HepG2 (cell line): Measurements from ENCODE around the gene PSMC2. TPM values are rescaled to one million over a fixed set of nuclear protein-coding genes. Genes with fewer than 3 reads are reported as not detected.
A peak's percentile ranks its signal among the peaks of the same experiment; 100 is the strongest.

Experiments used
- ATF1 ChIP-seq: IDR thresholded peaks from 2 replicates; pipeline ENCODE4 v1.6.1; 2016; ENCODE audit warnings: mild to moderate bottlenecking, control low read depth
- GTF2F1 ChIP-seq: fragments of 150-350 bp; IDR thresholded peaks from 2 replicates; pipeline ENCODE4 v1.6.1; 2014; ENCODE audit warnings: low read length
- HMGA1 ChIP-seq: sonication (generic); formaldehyde crosslinking; conservative IDR thresholded peaks from 2 replicates; pipeline ENCODE4 v1.4.0; 2020; ENCODE audit warnings: missing genetic modification reagents
- REXO4 ChIP-seq: sonication (generic); formaldehyde crosslinking; IDR thresholded peaks from 2 replicates; pipeline ENCODE4 v1.8.0; 2022; ENCODE audit warnings: missing genetic modification reagents, mild to moderate bottlenecking, borderline replicate concordance
- SAP130 ChIP-seq: IDR thresholded peaks from 2 replicates; pipeline ENCODE4 v1.6.1; 2016; ENCODE audit warnings: low read depth
- ZFX ChIP-seq: sonication (generic); formaldehyde crosslinking; IDR thresholded peaks from 2 replicates; pipeline ENCODE4 v1.4.0; 2020; ENCODE audit warnings: mild to moderate bottlenecking, low read depth, missing genetic modification reagents, moderate library complexity
- ZNF180 ChIP-seq: sonication (generic); formaldehyde crosslinking; IDR thresholded peaks from 2 replicates; pipeline ENCODE4 v1.4.0; 2020; ENCODE audit warnings: low read depth, missing genetic modification reagents, borderline replicate concordance
- polyA plus RNA-seq, 8 experiments: library from polyadenylated mRNA; depleted of rRNA in 3 of 8; stranded (reverse) in 7 of 8; unstranded in 1 of 8; fragments of >200 nt; fragmentation: Illumina TruSeq in 4 of 8; extraction: Trizol in 4 of 8; gene quantifications; 2 replicates each; pipeline versions ENCODE4 v1.2.1 to v1.2.3, GENCODE V29; 2011 to 2016; ENCODE audit warnings: low read depth in 4 of 8, missing spikeins in 1 of 8, mixed read lengths in 1 of 8; ENCODE audit not compliant: insufficient read depth in 1 of 8
- total RNA-seq, 5 experiments: library from RNA; depleted of rRNA; stranded (reverse); fragments of >200 nt; fragmentation: Illumina TruSeq; extraction: Trizol; gene quantifications; 2 replicates each; pipeline ENCODE4 v1.2.3, GENCODE V29; 2016; ENCODE audit warnings: low read depth in 1 of 5
- TF ChIP-seq, protein P1 (sequence below): fragments of 450-650 bp; IDR thresholded peaks from 2 replicates; pipeline ENCODE4 v1.6.1; 2017; ENCODE audit warnings: mild to moderate bottlenecking
- TF ChIP-seq, protein P2 (sequence below): sonication (generic); formaldehyde crosslinking; IDR thresholded peaks from 2 replicates; pipeline ENCODE4 v1.4.0; 2020; ENCODE audit warnings: mild to moderate bottlenecking, missing genetic modification reagents
- TF ChIP-seq, protein P3 (sequence below): sonication (generic); formaldehyde crosslinking; IDR thresholded peaks from 2 replicates; pipeline ENCODE4 v1.4.0; 2020; ENCODE audit warnings: missing genetic modification reagents
- TF ChIP-seq, protein P4 (sequence below): sonication (generic); formaldehyde crosslinking; IDR thresholded peaks from 2 replicates; pipeline ENCODE4 v1.9.0; 2021; ENCODE audit warnings: missing genetic modification reagents, borderline replicate concordance
- TF ChIP-seq, protein P5 (sequence below), 2 experiments: IDR thresholded peaks; 2 replicates each; pipeline ENCODE4 v1.6.1; 2011 to 2012; ENCODE audit warnings: low read length in 2 of 2, borderline replicate concordance in 1 of 2, low read depth in 1 of 2, mild to moderate bottlenecking in 1 of 2, moderate library complexity in 1 of 2

The PSMC2 gene
- total and polyA plus RNA-seq, 2 of the 13 experiments (the other 11 are each of a cell fraction or from before 2014, with no cell fraction given) = 89.9 to 181 TPM

DNA sequence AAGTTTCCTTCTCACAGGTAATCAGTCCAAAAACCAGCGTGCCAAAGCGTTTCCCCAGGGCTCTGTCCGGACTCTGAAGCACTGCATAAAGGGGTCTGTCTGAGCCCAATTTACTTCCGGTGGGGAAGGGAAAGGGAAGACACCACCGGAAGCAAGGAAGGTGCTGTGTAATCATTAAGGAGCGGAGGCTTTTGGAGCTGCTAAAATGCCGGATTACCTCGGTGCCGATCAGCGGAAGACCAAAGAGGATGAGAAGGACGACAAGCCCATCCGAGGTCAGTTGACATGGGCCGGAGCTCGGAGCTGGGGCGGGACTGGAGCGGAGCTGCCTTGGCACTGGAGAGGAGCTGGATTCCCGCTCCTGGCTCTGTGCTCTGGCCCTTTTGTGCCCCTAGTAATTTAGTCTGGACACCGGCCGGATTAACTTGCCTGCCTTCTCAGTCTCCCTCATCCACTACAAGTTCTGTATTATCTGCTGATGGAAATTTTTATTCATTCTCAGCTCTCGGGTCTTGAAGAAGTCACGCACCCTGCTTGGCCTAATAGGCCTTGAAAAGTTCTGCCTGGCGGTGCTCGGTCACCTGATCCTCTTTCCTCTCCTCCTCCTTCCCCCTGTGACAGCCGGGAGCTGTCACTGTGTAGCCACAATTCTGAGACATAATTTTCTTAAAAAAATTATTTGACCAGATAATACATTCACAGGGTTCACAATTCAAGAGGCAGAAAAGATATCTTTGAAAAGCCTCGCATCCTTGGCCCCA lies at the start of gene PSMC2 (continued):
- TF ChIP-seq, protein P1, sequence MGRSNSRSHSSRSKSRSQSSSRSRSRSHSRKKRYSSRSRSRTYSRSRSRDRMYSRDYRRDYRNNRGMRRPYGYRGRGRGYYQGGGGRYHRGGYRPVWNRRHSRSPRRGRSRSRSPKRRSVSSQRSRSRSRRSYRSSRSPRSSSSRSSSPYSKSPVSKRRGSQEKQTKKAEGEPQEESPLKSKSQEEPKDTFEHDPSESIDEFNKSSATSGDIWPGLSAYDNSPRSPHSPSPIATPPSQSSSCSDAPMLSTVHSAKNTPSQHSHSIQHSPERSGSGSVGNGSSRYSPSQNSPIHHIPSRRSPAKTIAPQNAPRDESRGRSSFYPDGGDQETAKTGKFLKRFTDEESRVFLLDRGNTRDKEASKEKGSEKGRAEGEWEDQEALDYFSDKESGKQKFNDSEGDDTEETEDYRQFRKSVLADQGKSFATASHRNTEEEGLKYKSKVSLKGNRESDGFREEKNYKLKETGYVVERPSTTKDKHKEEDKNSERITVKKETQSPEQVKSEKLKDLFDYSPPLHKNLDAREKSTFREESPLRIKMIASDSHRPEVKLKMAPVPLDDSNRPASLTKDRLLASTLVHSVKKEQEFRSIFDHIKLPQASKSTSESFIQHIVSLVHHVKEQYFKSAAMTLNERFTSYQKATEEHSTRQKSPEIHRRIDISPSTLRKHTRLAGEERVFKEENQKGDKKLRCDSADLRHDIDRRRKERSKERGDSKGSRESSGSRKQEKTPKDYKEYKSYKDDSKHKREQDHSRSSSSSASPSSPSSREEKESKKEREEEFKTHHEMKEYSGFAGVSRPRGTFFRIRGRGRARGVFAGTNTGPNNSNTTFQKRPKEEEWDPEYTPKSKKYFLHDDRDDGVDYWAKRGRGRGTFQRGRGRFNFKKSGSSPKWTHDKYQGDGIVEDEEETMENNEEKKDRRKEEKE = no peak
- TF ChIP-seq, protein P2, sequence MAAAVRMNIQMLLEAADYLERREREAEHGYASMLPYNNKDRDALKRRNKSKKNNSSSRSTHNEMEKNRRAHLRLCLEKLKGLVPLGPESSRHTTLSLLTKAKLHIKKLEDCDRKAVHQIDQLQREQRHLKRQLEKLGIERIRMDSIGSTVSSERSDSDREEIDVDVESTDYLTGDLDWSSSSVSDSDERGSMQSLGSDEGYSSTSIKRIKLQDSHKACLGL (CRISPR knock-in tag) = no peak
- TF ChIP-seq HMGA1 = no peak
- peak; percentile 95 for TF ChIP-seq SAP130 (CRISPR knock-in tag)
- TF ChIP-seq REXO4 = no peak
- no peak for TF ChIP-seq GTF2F1
- TF ChIP-seq, protein P3, sequence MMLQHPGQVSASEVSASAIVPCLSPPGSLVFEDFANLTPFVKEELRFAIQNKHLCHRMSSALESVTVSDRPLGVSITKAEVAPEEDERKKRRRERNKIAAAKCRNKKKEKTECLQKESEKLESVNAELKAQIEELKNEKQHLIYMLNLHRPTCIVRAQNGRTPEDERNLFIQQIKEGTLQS = no peak
- peak; percentile 93 for TF ChIP-seq ZFX (CRISPR knock-in tag)
- TF ChIP-seq ZNF180 (CRISPR knock-in tag) = no peak
- TF ChIP-seq, protein P4, sequence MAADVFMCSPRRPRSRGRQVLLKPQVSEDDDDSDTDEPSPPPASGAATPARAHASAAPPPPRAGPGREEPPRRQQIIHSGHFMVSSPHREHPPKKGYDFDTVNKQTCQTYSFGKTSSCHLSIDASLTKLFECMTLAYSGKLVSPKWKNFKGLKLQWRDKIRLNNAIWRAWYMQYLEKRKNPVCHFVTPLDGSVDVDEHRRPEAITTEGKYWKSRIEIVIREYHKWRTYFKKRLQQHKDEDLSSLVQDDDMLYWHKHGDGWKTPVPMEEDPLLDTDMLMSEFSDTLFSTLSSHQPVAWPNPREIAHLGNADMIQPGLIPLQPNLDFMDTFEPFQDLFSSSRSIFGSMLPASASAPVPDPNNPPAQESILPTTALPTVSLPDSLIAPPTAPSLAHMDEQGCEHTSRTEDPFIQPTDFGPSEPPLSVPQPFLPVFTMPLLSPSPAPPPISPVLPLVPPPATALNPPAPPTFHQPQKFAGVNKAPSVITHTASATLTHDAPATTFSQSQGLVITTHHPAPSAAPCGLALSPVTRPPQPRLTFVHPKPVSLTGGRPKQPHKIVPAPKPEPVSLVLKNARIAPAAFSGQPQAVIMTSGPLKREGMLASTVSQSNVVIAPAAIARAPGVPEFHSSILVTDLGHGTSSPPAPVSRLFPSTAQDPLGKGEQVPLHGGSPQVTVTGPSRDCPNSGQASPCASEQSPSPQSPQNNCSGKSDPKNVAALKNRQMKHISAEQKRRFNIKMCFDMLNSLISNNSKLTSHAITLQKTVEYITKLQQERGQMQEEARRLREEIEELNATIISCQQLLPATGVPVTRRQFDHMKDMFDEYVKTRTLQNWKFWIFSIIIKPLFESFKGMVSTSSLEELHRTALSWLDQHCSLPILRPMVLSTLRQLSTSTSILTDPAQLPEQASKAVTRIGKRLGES = no peak
- TF ChIP-seq ATF1 = peak; percentile 56; the same call in 1 of the 2 replicates
- TF ChIP-seq, protein P5, sequence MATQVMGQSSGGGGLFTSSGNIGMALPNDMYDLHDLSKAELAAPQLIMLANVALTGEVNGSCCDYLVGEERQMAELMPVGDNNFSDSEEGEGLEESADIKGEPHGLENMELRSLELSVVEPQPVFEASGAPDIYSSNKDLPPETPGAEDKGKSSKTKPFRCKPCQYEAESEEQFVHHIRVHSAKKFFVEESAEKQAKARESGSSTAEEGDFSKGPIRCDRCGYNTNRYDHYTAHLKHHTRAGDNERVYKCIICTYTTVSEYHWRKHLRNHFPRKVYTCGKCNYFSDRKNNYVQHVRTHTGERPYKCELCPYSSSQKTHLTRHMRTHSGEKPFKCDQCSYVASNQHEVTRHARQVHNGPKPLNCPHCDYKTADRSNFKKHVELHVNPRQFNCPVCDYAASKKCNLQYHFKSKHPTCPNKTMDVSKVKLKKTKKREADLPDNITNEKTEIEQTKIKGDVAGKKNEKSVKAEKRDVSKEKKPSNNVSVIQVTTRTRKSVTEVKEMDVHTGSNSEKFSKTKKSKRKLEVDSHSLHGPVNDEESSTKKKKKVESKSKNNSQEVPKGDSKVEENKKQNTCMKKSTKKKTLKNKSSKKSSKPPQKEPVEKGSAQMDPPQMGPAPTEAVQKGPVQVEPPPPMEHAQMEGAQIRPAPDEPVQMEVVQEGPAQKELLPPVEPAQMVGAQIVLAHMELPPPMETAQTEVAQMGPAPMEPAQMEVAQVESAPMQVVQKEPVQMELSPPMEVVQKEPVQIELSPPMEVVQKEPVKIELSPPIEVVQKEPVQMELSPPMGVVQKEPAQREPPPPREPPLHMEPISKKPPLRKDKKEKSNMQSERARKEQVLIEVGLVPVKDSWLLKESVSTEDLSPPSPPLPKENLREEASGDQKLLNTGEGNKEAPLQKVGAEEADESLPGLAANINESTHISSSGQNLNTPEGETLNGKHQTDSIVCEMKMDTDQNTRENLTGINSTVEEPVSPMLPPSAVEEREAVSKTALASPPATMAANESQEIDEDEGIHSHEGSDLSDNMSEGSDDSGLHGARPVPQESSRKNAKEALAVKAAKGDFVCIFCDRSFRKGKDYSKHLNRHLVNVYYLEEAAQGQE (IDR thresholded peaks at IDR 0.05; ENCODE audit: borderline replicate concordance in 1 of 2, low read depth in 1 of 2, low read length in 2 of 2) = peak in 1 of 2 experiments; percentile 47; a peak in 2 of 4 replicates
